Gastroesophageal sphincter (tissue), 3 donors: Measurements from ENCODE around the gene CPSF4L.

Experiments
- POLR2AphosphoS5 ChIP-seq: sonication (generic); formaldehyde crosslinking; IDR thresholded peaks from one replicate; pipeline ENCODE4 v1.6.1; 2017; ENCODE audit warnings: antibody characterized with exemption
- TF ChIP-seq, protein P1 (sequence below), 4 experiments: fragments of 200-600 bp in 2 of 4; fragments of 450-650 bp in 2 of 4; sonication (generic) in 1 of 4; IDR thresholded peaks; one replicate each; pipeline ENCODE4 v1.5.1; 2017 to 2019; ENCODE audit warnings: antibody characterized with exemption in 4 of 4, mild to moderate bottlenecking in 2 of 4, moderate library complexity in 2 of 4

DNA sequence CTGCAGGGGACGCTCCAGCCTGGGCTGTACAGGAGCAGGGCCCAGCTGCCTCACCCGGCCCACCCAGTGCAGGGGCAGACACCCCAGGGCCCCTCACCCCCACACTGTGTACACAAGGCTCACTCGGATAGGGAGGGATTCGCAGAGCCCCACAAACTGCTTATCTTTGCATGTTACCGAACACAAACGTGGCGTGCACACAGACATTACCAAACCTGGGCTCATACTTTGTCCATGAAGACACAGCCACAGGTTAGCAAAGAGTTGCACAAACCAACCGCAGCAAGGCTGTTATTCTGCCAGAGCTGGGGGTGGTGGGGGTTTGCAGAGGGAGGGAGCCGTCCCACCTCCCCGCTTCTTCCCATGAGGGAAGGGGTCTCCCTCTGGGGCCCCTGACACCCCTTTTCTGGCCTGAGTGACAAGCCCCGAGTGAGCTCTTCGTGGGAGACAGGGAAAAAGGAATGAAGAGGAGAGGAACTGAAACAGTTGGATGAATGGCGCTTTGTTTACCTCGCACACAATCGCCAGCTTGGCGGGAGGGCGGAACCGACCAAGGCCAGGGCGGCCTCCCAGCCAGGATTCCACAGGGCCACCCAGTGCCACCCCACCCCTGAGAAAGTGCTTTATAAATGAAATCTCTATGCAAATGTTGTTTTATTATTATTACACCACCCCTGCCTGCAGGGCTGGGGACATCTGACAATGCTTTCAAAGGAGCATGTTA, 434 bp upstream of the CPSF4L start:
- TF ChIP-seq, protein P1, sequence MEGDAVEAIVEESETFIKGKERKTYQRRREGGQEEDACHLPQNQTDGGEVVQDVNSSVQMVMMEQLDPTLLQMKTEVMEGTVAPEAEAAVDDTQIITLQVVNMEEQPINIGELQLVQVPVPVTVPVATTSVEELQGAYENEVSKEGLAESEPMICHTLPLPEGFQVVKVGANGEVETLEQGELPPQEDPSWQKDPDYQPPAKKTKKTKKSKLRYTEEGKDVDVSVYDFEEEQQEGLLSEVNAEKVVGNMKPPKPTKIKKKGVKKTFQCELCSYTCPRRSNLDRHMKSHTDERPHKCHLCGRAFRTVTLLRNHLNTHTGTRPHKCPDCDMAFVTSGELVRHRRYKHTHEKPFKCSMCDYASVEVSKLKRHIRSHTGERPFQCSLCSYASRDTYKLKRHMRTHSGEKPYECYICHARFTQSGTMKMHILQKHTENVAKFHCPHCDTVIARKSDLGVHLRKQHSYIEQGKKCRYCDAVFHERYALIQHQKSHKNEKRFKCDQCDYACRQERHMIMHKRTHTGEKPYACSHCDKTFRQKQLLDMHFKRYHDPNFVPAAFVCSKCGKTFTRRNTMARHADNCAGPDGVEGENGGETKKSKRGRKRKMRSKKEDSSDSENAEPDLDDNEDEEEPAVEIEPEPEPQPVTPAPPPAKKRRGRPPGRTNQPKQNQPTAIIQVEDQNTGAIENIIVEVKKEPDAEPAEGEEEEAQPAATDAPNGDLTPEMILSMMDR (IDR thresholded peaks at IDR 0.05): no peak
- TF ChIP-seq POLR2AphosphoS5: no peak
